Measurements from ENCODE around the gene TBC1D22B. TPM values are rescaled to one million over a fixed set of nuclear protein-coding genes. Genes with fewer than 3 reads are reported as not detected.

The TBC1D22B gene
- polyA plus RNA-seq, 2 of the 4 experiments (the other 2 are of a cell fraction) = 5.7 to 6.4 TPM

DNA sequence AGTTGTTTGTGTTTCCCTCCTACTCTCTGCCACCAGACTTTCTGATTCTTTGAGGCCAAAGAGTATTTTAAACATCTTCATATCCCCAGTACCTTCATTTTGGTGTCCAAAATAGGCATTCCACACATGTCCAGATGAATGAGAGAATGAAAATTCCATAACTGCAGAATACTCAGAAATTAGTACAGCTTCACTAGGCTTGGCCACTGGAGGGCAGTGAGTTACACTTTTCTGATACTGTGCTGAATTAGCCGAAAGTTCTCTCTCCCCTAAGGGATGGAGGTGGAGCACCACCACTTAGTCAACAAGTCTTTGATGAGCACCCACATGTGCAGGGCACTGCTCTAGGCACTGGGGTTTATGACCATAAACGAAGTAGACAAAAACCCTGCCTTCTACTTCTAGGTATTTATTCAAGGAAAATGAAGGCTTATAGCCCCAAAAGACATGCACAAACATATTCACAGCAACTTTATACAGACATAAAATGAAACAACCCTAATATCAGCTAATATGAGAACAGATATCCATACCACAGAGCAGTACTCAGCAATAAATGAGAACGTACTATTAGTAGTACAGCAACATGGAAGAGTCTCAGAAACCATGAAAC lies 46.4 kb downstream of the TBC1D22B start (continued):
- TF ChIP-seq KDM1A (IDR thresholded peaks at IDR 0.05; ENCODE audit: low read depth) (no peak), CTCF (IDR thresholded peaks at IDR 0.05) (peak; percentile 48; the same call in 1 of the 3 replicates), MAZ (IDR thresholded peaks at IDR 0.05; ENCODE audit: borderline replicate concordance, low read depth, low read length) (no peak), GATA3 (IDR thresholded peaks at IDR 0.05; ENCODE audit: borderline replicate concordance) (no peak), CBX2 (IDR thresholded peaks at IDR 0.05; ENCODE audit: borderline replicate concordance, low read depth) (no peak), RARB (CRISPR knock-in tag; IDR thresholded peaks at IDR 0.05) (no peak)

DNA sequence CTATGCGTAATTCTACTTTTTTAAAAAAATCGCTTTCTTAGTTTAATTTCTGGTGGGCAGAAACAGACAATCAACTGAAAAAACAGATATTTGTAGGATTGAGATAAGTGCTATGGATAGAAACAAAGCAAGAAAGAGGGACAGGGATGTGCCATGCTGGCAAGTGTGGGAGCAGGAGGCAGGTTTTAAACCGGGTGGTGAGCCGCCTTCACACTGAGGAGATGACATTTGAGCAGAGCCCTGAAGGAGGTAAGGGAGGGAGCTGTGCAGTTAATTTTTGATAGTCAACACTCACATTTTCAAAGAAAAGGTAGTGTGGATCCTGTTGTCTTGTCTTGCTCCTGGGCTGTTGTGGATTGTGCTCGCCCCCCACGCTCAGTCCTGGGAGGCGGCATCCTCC lies 47.2 kb downstream of the TBC1D22B start:
- CTCF ChIA-PET = interaction anchor here (0.6 to 2.4 kb wide), 5 partner anchors 9 to 49 kb away, joined by 3 to 19 read pairs (median 4); partner anchors contain the start of gene RNF8
- no peak for ATAC-seq
- WGBS (ENCODE audit: missing lambda C conversion rate) = 92% methylated on average over 7 of the region's 7 CpGs
- Histone ChIP-seq H3K4me1 (no peaks in the 10 kb centered on the region), H3K4me3 (no peak overlapping the region), H3K4me2 (no peak overlapping the region), H3K27ac (no peak overlapping the region), H3K9me3 (no peaks in the 10 kb centered on the region)
- FAIRE-seq = no peak
- TF ChIP-seq CHD2 (IDR thresholded peaks at IDR 0.05; ENCODE audit: low read length, partially characterized antibody) (no peak), FOXS1 (CRISPR knock-in tag; IDR thresholded peaks at IDR 0.05) (no peak), RNF2 (IDR thresholded peaks at IDR 0.05; ENCODE audit: borderline replicate concordance, low read depth) (no peak), POLR2A (IDR thresholded peaks at IDR 0.05; ENCODE audit: low read length) (no peak)
- TF ChIP-seq, protein P1, sequence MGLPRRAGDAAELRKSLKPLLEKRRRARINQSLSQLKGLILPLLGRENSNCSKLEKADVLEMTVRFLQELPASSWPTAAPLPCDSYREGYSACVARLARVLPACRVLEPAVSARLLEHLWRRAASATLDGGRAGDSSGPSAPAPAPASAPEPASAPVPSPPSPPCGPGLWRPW (IDR thresholded peaks at IDR 0.05) = no peak
- TF ChIP-seq, protein P2, sequence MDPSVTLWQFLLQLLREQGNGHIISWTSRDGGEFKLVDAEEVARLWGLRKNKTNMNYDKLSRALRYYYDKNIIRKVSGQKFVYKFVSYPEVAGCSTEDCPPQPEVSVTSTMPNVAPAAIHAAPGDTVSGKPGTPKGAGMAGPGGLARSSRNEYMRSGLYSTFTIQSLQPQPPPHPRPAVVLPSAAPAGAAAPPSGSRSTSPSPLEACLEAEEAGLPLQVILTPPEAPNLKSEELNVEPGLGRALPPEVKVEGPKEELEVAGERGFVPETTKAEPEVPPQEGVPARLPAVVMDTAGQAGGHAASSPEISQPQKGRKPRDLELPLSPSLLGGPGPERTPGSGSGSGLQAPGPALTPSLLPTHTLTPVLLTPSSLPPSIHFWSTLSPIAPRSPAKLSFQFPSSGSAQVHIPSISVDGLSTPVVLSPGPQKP (IDR thresholded peaks at IDR 0.05; ENCODE audit: low read depth, low read length) = no peak
- TF ChIP-seq, protein P3, sequence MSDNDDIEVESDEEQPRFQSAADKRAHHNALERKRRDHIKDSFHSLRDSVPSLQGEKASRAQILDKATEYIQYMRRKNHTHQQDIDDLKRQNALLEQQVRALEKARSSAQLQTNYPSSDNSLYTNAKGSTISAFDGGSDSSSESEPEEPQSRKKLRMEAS (IDR thresholded peaks at IDR 0.05) = no peak
- DNase-seq (ENCODE audit: low read depth in 1 of 2, low spot score in 1 of 2) = no peak
- POLR2A ChIA-PET = no interaction called here

GRCh38 chr6:37305841-37306425 lies 48.4 kb downstream of the TBC1D22B start:
- Histone ChIP-seq H3K27ac (no peak overlapping the region), H3K4me3 (no peak overlapping the region), H3K4me2 (no peak overlapping the region), H3K9me3 (no peaks in the 10 kb centered on the region), H3K4me1 (no peaks in the 10 kb centered on the region)
- no peak for DNase-seq (ENCODE audit: low read depth in 1 of 2, low spot score in 1 of 2)
- ATAC-seq = no peak
- ChIA-PET CTCF (interaction anchor here (0.9 to 1.0 kb wide), 2 partner anchors 12 to 288 kb away, joined by 3 read pairs; no protein-coding TSS in a partner anchor), POLR2A (no interaction called here)
- TF ChIP-seq, protein P4, sequence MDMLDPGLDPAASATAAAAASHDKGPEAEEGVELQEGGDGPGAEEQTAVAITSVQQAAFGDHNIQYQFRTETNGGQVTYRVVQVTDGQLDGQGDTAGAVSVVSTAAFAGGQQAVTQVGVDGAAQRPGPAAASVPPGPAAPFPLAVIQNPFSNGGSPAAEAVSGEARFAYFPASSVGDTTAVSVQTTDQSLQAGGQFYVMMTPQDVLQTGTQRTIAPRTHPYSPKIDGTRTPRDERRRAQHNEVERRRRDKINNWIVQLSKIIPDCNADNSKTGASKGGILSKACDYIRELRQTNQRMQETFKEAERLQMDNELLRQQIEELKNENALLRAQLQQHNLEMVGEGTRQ (IDR thresholded peaks at IDR 0.05) = no peak
- TF ChIP-seq EHMT2 (IDR thresholded peaks at IDR 0.05; ENCODE audit: low read depth) (no peak), RAD21 (conservative IDR thresholded peaks at IDR 0.05 in 1 of 2, IDR thresholded peaks at IDR 0.05 in 1 of 2) (no peak), HOXB5 (CRISPR knock-in tag; IDR thresholded peaks at IDR 0.05) (no peak), CHD2 (IDR thresholded peaks at IDR 0.05; ENCODE audit: low read length, partially characterized antibody) (no peak), CBX2 (IDR thresholded peaks at IDR 0.05; ENCODE audit: borderline replicate concordance, low read depth) (no peak), NR3C1 (IDR thresholded peaks at IDR 0.05) (no peak), HOXB13 (CRISPR knock-in tag; IDR thresholded peaks at IDR 0.05; ENCODE audit: low read depth) (no peak), NPAS2 (CRISPR knock-in tag; IDR thresholded peaks at IDR 0.05; ENCODE audit: borderline replicate concordance) (no peak), POLR2A (IDR thresholded peaks at IDR 0.05; ENCODE audit: low read length) (no peak)
- WGBS (ENCODE audit: missing lambda C conversion rate) = 81% methylated on average over 4 of the region's 4 CpGs
- FAIRE-seq = no peak
